22Rv1 (cell line): Measurements from ENCODE around the gene ATP13A3.

Experiments used
- H3K27ac ChIP-seq: fragments of 450-650 bp; 2 replicates; pipeline ENCODE4 v1.5.1; 2017
- ZFX ChIP-seq: fragments of 450-650 bp; IDR thresholded peaks from 2 replicates; pipeline ENCODE4 v1.6.1; 2017; ENCODE audit warnings: antibody characterized with exemption, borderline replicate concordance
- TF ChIP-seq, protein P1 (sequence below): fragments of 450-650 bp; IDR thresholded peaks from 2 replicates; pipeline ENCODE4 v1.5.1; 2017; ENCODE audit warnings: mild to moderate bottlenecking

ATP13A3 gene

DNA sequence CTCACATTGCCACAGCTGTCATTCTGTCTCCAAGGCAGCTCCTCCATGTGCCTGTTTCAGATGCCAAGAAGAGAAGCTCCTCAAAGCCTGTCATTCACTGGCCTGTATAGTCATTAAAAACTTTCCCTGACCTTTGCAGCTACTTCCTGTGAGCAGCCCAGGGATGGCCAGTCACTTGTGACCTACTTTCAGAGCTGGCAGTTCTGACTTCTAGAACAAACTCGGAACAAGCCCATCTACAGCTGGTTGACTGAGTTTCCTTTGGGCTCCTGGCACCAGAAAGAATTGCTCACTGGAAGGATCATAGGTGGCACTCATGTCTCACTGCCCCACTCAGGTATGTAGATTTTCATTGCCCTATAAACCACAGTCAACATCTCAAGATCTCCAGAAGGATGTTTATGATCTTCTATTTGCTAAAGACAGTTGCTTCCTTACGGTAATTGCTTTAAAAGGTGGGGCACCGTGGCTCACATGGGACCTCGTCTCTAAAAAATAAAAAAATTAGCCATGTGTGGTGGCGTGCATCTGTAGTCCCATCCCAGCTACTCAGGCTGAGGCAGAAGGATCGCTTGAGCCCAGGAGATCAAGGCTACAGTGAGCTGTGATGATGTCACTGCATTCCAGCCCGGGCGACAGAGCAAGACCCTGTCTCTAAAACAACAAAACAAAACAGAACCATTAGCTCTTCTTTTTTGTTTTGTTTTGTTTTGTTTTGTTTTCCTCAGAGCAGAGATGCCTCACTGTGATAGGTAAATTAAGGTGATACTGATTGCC lies 11.2 kb upstream of the ATP13A3 start:
- no peak for TF ChIP-seq ZFX
- TF ChIP-seq, protein P1, sequence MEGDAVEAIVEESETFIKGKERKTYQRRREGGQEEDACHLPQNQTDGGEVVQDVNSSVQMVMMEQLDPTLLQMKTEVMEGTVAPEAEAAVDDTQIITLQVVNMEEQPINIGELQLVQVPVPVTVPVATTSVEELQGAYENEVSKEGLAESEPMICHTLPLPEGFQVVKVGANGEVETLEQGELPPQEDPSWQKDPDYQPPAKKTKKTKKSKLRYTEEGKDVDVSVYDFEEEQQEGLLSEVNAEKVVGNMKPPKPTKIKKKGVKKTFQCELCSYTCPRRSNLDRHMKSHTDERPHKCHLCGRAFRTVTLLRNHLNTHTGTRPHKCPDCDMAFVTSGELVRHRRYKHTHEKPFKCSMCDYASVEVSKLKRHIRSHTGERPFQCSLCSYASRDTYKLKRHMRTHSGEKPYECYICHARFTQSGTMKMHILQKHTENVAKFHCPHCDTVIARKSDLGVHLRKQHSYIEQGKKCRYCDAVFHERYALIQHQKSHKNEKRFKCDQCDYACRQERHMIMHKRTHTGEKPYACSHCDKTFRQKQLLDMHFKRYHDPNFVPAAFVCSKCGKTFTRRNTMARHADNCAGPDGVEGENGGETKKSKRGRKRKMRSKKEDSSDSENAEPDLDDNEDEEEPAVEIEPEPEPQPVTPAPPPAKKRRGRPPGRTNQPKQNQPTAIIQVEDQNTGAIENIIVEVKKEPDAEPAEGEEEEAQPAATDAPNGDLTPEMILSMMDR, result no peak
- no peak overlapping the region for H3K27ac ChIP-seq

DNA sequence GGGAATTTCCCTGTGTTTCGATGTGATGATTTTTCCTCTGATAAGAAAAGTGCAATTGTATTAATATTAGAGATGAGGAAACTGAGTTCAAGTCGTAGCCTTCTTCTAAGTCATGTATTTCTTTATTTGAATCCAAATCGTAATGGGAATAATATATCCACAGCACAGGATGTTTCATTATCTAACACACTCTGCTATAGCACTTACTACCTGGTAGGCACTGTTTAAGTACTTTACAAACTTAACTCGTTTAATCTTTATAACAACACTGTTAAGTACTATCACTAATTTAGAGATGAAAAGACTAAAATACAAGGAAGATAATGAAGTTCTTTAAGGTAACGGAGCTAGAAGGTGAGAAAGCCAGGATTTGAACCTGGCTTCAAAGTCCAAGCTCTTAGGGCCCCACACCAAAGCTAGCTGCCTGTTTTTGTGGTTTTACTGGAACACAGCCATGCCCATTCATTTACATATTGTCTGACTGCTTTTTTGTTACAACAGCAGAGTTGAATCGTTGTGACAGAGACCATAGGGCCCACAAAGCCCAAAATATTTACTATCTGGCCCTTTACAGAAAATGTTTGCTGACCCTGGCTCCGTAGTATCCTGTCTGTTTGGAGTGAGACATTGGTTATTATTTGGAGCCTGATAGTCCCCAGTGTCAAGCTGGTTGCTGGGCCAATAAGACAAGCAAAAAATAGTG lies 9.6 kb upstream of the ATP13A3 start:
- H3K27ac ChIP-seq, result no peak overlapping the region
- TF ChIP-seq, protein P1, result no peak
- TF ChIP-seq ZFX, result no peak

DNA sequence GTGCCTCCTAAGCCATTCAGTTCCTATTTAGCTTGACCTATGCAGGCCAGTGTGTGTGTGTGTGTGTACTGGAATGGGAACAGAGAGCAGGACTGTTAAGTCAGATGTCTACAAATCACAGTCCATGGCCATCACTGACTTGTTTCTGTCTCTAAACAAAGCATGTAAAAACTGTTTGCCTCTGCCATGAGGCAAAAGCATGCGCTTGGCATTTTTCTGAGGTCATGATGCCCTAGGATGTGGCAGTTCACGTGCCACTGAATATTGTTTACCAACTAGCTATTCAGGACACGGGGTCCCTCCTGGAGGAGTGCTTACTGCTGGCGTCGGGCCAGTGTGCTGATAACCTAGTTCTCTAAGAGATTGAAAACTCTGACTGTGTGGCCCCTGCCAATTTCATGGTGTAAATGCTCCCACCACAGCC lies 8.2 kb upstream of the ATP13A3 start:
- TF ChIP-seq, protein P1, result no peak
- no peak for TF ChIP-seq ZFX
- peak overlapping the region; percentile 56; the same call in 1 of the 2 replicates for H3K27ac ChIP-seq

DNA sequence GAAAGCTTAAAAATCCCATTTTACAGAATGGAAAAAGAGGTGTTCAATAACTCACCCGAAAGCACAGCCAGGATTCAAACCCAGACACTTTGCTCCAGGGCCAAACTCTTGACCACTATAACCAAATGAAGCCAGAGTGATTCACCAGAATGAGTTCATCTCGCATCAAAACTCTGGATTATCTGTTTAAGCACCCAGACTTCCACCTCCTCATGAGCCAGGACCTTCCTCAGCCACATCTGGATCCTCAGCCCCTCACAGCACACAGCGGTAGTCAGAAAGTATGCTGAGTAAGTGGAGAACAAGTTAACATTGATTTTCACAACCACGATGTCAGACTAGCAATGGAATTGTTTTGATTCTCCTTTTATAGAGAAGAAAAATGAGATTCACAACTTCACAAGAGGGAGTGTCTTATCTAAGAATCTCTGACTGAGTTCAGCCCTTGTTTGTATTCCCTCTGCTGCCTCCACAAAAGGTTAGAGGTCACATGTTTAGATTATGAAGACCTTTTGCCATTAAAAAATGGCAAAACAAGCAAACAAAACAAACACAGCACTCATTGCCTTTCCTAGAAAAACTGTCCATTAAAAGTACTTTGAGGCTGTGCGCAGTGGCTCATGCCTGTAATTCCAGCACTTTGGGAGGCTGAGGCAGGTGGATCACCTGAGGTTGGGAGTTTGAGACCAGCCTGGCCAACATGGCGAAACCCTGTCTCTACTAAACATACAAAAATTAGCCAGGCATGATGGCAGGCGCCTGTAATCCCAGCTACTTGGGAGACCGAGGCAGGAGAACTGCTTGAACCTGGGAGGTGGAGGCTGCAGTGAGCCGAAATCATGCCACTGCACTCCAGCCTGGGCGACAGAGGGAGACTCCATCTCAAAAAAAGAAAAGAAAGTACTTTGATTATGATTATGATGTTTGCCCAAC lies 7.5 kb upstream of the ATP13A3 start:
- H3K27ac ChIP-seq, result peak overlapping the region; percentile 56

DNA sequence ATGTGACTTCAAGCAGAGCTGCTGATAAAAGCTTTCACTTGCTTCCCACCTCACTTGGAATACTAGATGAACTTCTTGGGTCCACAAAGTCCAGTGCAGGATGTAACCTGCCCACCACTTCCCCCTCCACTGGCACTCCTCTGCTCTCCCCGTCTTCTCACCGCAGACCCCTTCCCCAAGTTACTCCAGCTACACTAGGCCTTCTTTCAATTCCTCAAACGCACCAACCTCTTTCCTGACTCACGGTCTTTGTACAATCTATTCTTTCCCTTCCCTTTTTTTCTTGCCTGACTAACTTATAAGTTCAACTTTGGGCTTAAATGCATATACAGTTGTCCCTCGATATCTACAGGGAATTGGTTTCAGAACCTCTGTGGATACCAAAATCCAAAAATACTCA lies 5.2 kb upstream of the ATP13A3 start:
- no peak overlapping the region for H3K27ac ChIP-seq
- TF ChIP-seq, protein P1, result no peak
- no peak for TF ChIP-seq ZFX

DNA sequence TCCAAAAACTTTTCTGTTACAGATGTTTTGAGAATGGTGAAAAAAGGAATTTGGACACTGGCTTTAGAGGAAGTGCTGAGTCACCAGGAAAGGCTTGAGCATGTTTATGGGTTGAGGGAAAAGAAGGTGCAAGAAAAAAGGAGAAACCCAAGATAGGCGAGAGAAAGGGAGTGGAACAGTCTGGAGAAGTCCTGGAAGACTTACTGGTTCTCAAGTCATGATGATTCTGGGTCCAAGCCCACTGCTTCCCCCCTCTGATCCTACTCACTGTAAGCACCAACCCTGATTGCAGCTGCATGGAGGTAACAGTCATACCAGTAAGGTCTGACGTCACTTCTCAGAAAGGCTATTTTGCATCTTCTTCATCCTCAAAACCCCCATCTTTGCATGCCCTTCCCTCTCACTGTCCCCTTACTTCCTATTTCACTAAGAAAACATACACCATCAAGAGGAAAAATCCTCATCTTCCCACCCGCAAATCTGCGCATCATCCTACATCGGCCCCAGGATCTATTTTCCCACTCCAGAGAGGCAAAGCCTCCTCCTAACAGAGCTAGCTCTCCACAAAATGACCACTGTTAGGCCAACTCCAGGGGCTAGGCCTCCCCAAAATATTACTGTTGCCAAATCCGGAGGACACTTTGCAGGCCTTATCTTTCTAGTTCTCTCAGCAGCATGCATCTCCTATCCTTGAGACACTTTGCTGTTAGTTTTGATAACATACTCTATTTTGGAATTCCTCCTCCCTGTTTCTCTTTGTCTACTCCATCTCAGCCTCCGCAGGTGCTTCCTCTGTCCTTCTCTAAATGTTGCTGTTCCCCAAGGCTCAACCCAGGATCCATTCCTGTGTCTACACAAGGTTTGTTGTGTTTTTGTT lies 3.2 kb upstream of the ATP13A3 start:
- H3K27ac ChIP-seq, result no peak overlapping the region
- TF ChIP-seq, protein P1, result no peak
